NCI-H187 (cell line): ENCODE results near the gene WNT11.

Experiments used
- DNase-seq, 2 experiments: peaks; one replicate each; lab custom pipeline; 2025; lab: John Stamatoyannopoulos, UW

WNT11 gene

GRCh38 chr11:76153571-76153923 is 52.8 kb downstream of the WNT11 start:
- DNase-seq = no peak

DNA sequence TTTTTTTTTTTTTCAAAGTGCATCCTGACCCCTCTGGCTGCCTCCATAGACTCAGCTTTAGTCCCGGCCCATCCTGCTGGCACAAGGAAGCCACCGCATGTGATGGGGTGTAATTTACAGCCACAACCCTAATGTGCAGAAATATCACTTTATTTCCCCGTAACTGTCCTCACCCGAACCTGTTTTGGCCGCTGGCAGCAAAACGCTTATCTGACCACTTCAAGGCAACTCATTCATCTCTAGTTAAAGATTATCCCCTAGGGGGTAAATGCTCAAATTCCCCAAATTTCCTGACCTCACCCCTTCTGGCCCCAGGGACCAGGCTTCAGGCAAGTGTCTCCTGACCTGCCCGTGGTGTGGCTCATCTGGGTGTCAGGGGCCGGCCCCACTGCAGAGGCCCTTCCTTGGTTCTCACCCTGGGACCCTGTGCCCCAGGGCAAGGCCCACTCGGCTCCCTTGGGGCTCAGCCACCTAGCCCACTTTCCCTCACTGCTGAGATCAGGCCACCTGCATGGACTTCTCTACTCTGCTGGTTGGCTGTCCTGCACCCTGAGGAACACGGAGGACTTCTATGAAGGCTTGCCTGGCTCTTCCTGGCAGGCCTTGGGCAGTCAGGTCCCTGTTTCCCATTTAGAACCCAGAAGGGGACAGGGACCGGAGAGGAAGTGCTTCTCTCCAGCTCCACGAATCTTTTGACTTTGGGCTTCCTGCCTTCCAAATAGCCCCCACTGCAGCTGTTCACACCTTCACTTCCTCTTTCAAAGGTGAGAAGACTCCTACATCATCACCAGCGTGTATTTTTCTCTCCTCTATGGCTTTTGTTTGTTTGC is 53.3 kb downstream of the WNT11 start:
- DNase-seq = no peak

DNA sequence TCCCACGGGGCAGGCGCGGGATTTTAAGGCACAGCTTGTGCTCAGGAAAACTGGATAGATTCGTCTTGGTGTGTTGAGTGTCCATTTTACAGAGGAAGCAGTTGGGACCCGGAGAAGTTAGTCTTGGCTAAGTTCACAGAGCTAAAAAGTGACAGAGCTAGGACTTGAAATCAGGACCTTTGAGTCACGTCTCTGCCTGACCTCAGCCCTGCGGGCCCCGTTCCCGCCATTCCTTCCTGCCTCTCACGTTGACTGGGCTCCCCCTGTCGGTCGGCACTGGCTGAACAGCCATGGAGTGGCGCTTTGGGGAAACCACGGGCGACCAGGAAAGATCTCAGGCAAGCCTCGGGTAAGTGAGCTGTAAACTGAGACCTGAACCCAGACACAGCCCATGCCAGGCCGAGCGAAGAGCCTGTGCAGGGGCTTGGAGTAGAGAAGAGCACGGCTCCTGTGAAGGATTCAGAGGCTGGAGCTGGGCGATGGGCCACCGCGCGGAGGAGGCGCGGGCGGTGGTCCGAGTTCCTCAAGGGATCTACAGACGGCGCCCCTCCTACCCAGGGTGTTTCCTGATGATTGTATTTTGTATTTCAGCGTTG is 54.1 kb downstream of the WNT11 start:
- no peak for DNase-seq

DNA sequence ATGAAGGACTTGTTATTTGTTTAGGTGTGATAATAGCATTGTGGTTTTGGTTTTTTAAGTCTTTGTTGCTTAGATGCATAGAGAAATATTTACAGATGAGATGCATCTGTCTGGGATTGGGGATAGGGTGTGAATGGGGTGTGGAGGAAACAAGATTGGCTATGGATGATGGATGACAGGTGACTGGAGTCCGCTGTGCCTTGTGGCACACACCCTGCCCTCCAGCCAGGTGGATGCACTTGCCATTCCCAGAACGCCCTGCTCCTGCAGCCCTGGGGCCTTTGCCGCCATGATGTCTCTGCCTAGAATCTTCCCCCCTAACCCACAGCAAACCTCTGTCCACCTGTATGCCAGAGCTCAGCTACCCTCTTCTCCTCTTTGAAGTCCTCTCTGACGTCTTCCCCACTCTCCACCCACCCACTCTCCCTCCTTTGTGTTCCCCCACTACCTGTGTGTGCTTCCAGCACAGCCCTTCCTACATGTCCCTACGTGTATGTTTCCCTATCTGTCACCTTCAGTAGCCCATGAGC is 54.7 kb downstream of the WNT11 start:
- peak in 1 of 2 experiments; percentile 31 for DNase-seq

GRCh38 chr11:76150141-76150540 is 56.2 kb downstream of the WNT11 start:
- no peak for DNase-seq

DNA sequence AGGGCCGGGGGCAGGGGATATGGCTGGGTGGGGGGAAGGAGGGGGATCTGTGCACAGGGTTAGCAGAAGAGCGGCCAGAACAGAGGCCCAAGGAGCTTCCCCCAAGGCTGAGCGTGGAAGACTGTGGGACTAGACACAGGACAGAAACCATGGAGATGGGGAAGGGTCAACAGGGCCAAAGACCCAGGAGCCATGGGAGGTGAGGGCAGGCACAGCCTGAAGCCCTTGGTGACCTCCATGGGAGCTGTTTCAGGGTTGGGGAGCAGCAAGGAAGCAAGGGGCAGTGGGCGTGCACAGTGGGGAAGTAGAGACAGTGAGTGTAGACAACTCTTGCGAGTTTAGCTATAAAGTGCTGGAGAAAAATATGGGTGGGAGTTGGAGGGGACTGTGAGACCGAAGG is 56.6 kb downstream of the WNT11 start:
- no peak for DNase-seq

- no peak for DNase-seq
These were observed 57.2 kb downstream of the WNT11 start for GRCh38 chr11:76148941-76149613.

DNA sequence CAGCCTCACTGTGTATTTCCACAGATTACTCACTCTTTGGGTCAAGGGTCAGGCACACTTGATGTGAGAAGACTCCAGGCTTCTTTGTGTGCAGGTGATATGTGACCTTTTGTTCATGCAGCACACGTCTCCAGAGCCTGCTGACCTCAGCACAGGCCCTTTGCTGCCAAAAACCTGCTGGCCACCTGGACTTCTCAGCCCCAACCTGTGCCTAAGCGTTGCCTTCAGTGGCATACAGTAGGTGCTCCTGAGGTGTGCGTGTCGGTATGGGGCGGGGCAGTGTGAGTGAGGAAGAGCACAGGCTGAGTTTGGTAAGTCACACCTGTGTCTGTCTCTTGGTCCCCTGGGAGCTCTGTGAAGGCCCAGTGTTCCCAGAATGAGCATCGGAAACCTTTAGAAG is 58.1 kb downstream of the WNT11 start:
- no peak for DNase-seq

- DNase-seq = no peak
These were observed 59.1 kb downstream of the WNT11 start for GRCh38 chr11:76147106-76147740.

GRCh38 chr11:76143274-76143673 is 63.0 kb downstream of the WNT11 start:
- DNase-seq = no peak

- DNase-seq = no peak
These were observed 64.3 kb downstream of the WNT11 start for GRCh38 chr11:76141901-76142588.

DNA sequence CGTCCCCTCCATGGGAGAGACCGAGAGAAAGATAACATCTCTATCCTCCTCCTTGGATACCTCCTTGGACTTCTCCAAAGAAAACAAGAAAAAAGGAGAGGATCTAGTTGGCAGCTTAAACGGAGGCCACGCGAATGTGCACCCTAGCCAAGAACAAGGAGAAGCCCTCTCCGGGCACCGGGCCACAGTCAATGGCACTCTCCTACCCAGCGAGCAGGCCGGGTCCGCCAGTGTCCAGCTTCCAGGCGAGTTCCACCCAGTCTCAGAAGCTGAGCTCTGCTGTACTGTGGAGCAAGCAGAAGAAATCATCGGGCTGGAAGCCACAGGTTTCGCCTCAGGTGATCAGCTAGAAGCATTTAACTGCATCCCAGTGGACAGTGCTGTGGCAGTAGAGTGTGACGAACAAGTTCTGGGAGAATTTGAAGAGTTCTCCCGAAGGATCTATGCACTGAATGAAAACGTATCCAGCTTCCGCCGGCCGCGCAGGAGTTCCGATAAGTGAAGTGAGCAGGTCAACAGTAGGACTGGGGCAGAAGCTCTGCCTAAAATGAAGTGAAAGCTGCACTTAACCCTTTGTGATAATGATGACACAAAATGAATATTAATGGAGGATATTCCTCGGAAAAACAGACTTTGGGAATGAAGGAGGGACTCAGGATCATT is 65.3 kb downstream of the WNT11 start:
- no peak for DNase-seq

DNA sequence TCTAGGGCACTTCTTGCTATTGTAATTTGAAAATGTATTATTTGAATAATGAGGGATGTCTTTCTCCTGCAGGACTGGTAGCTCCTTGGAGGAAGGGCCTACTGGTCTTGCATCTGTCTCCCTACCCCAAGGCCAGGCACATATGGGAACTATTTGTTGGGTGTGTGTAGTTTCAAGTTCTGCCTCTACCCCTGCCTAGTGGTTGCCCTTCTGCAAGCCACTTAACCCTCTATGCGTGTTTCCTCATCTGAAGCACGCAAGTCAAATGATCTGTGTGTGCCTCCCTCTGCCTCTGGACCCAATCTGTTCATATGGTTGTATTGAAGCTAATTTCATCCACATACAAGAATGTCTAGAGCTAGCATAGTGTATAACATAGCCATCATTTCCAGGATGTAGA is 67.0 kb downstream of the WNT11 start:
- no peak for DNase-seq
